Fibroblast of peridontal ligament (primary cell): ENCODE results near the gene ERCC6.

Experiments
- DNase-seq: peaks from one replicate; pipeline ENCODE4 v3.0.0-alpha.2; 2010; ENCODE audit errors: extremely low read depth

The ERCC6 gene

DNA sequence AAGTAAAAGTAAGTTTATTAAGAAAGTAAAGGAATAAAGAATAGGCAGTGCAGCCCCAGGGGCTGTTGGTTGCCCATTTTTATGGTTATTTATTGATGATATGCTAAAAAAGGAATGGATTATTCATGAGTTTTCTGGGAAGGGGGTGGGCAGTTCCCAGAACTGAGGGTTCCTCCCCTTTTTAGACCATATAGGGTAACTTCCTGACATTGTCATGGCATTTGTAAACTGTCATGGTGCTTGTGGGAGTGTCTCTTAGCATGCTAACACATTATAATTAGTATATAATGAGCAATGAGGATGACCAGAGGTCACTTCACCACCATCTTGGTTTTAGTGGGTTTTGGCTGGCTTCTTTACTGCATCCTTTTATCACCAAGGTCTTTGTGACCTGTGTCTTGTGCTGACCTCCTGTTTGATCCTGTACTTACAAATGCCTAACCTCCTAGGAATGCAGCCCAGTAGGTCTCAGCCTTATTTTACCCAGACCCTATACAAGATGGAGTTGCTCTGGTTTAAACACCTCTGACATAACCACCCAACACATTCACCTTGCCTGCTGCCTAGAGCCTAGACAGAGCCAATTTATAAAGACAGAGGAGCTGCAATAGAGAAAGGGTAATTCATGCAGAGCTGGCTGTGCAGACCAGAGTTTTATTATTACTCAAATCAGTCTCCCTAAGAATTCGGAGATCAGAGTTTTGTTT lies 10.9 kb upstream of the ERCC6 start:
- DNase-seq, result no peak

- DNase-seq, result no peak
Measured at GRCh38 chr10:49543604-49544003, 4.7 kb upstream of the ERCC6 start.

DNA sequence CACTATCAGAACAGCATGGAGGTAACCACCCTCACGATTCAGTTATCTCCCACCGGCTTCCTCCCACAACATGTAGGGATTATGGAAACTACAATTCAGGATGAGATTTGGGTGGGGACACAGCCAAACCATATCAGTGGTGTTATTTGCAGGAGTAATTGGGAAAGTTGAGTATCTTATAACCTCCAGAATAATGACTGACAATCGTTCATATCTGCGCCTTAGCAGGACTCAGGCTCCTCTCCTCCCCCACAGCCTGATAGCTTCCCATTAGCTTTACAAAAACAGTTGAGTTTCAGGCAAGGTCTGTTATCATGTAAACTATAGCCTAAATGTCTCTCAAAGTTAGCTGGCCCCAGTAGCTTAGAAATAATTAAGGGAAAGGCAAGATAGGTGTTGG lies 3.4 kb upstream of the ERCC6 start:
- no peak for DNase-seq

GRCh38 chr10:49541762-49542161 lies 2.8 kb upstream of the ERCC6 start:
- DNase-seq, result no peak

DNA sequence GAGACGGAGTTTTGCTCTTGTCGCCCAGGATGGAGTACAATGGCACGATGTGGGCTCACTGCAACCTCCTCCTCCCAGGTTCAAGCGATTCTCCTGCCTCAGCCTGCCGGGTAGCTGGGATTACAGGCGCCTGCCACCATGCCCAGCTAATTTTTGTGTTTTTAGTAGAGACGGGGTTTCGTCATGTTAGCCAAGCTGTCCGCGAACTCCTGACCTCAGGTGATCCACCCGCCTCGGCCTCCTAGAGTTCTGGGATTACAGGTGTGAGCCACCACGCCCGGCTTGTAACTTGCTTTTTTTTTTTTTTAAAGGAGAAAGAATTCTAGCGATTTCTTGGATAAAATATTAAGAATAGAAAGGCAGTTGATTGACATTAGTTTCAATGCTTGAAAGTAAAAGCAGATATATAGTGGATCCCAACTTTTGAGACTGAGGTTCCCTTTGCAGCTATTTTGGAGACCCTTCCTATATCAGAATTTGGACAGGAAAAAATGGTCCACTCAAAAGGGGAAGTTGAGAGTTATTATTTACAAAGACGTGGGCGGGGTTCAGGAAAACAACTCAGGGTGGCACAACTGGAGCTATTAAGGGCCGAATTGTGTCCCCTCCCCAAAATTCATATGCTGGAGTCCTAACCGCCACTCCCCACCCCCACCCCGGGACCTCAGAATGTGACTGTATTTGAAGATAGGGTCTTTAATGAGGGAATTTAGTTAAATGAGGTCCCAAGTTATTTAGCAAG lies 1.3 kb upstream of the ERCC6 start:
- DNase-seq, result no peak

DNA sequence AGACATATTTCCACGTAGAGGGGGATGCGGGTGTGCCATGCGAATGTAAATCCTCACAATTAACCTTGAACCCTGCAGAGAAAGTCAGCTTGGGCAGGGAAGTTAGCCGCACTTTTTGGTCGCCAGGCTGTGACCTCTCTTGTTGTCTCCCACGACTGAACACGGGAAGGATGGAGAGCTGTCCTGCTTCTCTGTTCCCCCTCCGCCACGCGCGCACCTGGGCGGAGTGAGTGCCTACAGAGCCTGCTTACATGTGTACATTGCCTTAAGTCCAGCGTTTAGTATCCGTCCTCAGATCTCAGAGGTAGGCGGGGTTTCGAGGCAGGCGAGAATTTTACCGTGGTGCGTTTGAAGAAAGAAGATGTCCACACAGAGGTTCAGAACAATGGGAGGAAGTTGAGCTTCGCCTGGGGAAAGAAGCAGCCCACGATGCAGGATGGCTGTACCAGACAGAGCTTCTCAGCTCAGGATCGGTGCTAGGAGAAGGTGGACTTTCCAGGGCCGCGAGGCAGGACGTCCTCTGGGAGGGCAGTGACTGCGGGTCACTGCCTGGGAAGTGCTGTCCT lies 482 bp upstream of the ERCC6 start:
- peak; percentile 61 for DNase-seq

DNA sequence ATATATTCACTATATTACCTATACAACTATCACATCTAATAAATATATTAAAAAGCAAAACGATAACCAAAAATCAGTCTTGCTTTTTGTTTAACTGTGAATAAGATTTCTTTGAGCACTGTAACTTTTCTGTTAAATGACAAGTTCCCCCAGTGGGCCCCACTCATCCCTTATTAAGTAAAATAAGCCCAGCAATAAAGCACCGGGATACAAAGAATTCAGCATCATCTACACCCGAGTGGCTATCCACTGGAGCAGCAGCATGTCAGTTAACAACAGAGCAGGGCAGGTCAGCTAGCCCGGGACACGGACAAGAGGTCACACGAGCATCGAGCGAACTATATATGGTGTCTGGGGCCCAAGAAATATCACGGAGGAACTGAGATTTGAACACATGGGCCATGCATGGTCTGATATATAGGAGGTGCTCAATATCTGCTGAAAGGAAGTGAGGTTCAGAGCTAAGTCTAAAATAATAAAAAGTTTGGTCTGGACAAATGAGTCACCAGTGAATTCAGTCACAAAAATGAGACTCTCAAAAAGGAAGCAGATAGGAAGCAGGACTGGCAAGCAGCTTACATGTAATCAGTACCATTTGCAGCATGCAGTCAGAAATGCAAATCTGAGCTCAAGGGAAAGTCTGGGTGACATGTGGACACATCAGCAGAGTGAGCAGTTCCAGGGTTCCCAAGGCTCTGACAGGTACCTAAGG lies 4.1 kb downstream of the ERCC6 start:
- DNase-seq, result peak; percentile 72

DNA sequence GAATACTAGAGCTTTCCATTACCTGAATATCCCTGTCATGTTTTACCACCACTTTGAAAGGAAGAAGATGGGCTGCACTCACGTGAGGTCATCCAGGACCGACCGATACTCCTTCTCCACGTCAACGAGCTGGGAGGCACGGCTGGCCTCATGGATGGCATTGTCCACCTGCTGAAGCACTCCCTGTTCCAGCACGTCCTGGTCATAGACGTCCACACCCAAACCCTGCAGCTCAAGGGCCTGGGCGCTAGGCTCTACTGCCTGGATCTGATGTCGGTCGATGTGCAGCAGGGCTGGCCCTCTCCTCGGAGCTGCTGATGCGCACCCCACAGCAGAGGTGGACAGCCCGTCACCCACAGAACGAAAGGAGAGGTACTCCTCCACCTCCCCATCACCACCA lies 6.5 kb downstream of the ERCC6 start:
- no peak for DNase-seq

GRCh38 chr10:49528977-49529506 lies 9.9 kb downstream of the ERCC6 start:
- no peak for DNase-seq

DNA sequence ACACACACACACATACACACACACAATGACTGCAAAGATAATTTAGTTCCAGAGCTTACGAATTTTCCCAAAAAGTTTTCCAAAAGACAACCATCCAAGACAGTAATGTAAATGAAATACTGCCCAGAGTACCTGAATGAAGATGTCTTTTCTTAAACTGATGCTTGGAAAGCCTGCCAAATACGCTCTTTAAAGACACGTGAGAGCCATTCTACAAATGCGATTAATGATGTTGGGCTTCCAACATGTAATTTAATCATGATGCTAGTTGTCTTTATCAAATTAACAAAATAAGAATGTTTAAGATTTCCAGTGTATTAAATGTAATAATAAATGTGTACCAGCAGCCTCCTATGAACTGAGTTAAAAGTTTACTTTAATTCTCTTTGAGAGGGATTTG lies 11.1 kb downstream of the ERCC6 start:
- no peak for DNase-seq

DNA sequence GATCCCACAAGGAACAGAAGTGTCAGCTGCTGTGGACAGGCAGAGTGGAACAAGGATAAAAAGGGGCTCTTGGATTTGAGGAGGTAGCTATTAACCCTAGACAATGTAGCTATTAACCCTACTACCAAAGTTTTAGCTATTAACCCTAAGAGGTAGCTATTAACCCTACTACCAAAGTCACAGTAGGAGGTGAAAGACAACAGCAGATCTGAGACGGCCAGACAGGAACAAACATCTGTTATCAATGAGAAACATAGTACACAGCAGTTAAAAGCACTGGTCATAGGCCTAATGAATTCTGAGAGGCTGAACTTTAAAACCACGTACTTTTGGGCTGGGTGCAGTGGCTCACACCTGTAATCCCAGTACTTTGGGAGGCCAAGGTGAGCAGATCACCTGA lies 11.9 kb downstream of the ERCC6 start:
- no peak for DNase-seq

- peak; percentile 69 for DNase-seq
Measured at GRCh38 chr10:49526619-49527018, 12.3 kb downstream of the ERCC6 start.

DNA sequence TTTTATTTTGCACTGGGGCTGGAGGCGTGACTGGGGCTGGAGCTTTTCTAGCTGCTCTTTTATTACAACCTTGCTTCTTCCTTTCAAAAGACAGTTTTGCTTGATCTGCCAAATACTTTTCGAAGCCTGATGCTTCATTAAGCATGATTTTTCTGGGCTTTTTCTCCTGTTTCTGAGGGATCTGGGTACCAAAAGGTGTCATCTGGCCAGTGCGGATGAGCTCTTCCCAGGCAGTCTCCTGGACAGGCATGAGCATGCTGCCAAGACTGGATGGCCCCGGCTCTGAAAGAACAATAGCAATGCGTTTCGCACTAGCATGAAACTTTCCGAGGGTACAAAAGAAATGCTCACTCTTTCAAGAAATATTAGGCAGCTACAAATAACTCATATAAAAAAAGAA lies 14.4 kb downstream of the ERCC6 start:
- no peak for DNase-seq

DNA sequence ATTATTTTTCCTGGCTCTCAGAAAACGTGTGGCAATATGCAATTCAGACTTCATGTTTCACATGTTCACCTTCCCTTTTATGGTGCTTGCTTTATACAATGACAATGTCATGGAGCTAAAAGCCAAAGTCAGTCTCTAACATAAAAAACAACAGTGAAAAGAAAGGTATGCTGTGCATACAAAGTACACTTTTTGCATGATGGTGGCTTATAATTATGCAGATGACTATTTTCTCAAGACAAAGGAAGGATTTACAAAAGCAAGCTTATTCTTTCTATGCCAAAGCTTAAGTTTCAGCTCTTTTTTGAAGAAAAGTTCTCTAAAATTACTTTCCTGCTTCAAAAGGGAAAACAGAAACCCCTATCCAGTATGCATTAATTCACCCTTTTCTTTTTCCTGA lies 15.6 kb downstream of the ERCC6 start:
- no peak for DNase-seq

DNA sequence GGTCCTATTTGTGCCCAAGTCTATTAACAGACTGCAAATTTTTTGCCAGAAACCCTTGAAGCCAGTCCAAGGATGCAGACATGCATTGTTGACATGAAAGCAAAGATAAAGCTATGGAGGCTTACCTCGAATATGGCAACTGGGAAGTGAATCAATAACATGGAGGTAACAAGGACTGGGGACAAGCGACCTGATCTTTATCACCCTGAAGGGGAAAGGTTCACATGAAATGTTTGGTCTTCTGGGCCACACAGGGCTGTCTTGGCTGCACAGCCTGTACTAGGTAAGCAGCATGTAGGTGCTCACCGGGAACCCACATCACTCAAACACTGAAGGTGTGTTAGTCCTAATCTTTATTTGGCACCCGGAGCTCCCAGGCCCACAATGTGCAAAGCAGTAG lies 17.9 kb downstream of the ERCC6 start:
- no peak for DNase-seq

- no peak for DNase-seq
Measured at GRCh38 chr10:49520122-49520775, 18.7 kb downstream of the ERCC6 start.

DNA sequence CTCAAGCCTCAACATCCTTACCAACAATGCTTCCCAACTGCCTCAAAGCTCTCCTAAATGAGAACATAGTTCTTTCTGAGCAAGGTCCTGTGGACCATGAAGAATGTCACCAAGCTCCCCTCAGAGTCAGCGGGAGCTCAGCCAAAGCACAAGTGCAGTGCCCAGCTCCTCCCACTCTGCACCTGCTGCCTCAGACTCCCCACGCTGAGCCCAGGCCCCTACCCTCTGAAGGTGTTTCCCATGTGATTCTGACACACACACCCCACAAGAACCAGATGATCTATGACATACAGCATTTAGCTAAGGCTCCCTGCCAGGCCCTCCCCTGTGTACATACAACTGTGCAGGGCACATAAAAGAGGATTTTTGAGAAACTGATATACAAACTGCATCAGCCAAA lies 19.2 kb downstream of the ERCC6 start:
- no peak for DNase-seq

DNA sequence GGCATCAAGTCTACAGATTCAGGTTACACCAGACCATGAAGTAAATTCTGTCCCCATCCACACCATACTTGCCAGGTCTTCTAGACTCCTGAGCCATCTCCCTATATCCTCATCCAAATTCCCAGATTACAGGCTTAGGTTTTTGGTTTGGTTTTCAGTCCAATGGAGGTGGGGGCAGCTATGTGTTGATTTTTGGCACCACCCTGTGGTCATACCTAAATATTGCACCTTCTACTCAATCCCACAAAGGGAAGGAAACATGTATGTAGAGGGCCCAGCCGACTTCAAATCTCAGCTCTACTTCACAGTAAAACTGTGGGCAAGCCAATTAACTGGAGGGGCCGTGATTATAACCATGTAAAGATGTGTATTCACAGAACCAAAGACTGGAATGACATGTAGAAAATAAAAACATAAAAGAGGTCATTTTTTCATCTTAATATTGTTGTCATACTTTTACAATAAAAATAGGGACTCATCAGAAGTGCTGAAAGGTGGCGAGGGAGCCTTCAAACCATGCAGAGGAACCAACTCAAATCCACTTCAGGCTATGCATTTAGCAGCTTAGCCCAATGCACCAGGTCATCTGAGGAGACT lies 19.8 kb downstream of the ERCC6 start:
- peak; percentile 66 for DNase-seq

DNA sequence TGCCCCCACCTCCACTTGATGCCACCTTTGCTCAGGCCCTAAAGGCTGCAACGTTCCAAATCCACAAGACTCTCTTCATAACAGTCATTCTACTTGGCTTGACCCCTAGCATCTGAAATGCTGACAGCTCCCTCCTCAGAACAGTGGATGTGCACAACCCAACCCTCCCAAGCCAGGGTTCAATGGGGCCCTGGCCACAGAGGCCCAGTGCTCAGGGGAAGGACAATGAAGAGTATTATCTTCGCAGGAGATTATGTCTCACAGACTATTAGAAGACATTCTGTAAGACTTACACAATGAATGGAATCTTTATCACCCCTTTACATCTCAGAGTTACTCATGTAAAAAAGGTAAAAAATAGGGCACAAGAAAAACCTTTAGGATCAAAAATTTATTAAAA lies 20.4 kb downstream of the ERCC6 start:
- no peak for DNase-seq

DNA sequence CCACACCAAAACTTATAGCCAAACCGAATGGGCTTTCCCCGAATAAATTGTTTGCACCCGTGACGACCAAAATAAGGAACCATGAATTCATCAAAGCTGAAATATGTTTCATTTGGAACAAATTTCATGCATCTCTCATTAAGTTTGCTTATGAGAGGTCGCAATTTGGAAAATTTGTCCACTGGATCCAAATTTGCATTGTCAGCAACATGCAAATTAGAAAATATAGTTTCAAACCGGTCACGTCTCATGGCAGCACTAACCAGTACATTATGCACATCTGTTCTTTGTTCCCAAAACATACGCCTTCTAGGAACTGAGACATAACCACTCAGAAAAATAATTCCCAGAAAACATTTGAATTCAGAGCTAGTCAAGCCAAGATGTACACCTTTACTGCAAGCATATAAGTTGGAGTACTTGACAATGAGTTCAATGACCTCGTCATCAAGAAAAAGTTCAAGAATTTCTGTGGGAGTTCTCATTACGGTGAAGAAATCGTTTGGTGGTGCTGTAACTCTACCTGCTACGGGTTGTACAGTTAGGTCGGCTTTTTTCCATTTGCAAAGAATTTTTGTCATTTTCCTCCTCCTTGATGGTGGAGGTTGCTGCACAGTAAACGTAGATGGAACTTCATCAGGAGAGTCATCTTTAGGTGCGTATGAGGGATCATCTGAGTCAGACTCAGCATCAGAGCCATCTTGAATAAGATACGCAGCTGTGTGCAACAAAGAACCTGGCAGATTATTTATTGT lies 22.5 kb downstream of the ERCC6 start:
- no peak for DNase-seq
